Astrocyte of the spinal cord (primary cell): ENCODE measurements around the gene TUFT1.

ENCODE experiments used
- DNase-seq: peaks from one replicate; pipeline ENCODE4 v3.0.0; 2011; ENCODE audit warnings: low read depth, low spot score
- H3K4me3 ChIP-seq: 2 replicates; pipeline ENCODE4 v1.5.1; 2011; ENCODE audit warnings: low read depth, mild to moderate bottlenecking, low read length, moderate library complexity
- CTCF ChIP-seq: IDR thresholded peaks from 2 replicates; pipeline ENCODE4 v1.5.1; 2012; ENCODE audit warnings: low read depth, mild to moderate bottlenecking, low read length, inconsistent platforms
- in situ Hi-C: cut with HindIII; loops from 2 replicates; pipeline ENCODE4 v1.10.0; 2017; ENCODE audit warnings: low sequenced_read_pairs

Gene TUFT1

GRCh38 chr1:151610142-151610541 lies 70.0 kb downstream of the TUFT1 start:
- no peak for DNase-seq
- TF ChIP-seq CTCF, result no peak
- no peak overlapping the region for H3K4me3 ChIP-seq
- in situ Hi-C loops, result no loop called here

- no peak for DNase-seq
- TF ChIP-seq CTCF, result no peak
- in situ Hi-C loops, result no loop called here
- H3K4me3 ChIP-seq, result no peak overlapping the region
These were observed 71.2 kb downstream of the TUFT1 start for GRCh38 chr1:151611288-151611790.

- no peak for TF ChIP-seq CTCF
- peak; percentile 94 for DNase-seq
- H3K4me3 ChIP-seq, result peak within 1 kb of the TSS; percentile 82
These were observed 71.9 kb downstream of the TUFT1 start, which contains the start of gene SNX27 for GRCh38 chr1:151611832-151612500. TSS of gene SNX27 (plus strand) at chr1:151612050. CDS start at chr1:151612202, 152 bp downstream.

GRCh38 chr1:151612501-151613281 lies 72.6 kb downstream of the TUFT1 start:
- no peak for TF ChIP-seq CTCF
- in situ Hi-C loops, result no loop called here
- DNase-seq, result no peak
- peak overlapping the region; percentile 82 for H3K4me3 ChIP-seq

More at GRCh38 chr1:151611832-151612500, 71.9 kb downstream of the TUFT1 start, which contains the start of gene SNX27:
- in situ Hi-C loops, result no loop called here

GRCh38 chr1:151613282-151613780 lies 73.2 kb downstream of the TUFT1 start:
- in situ Hi-C loops, result no loop called here
- no peak for DNase-seq
- peak overlapping the region; percentile 82 for H3K4me3 ChIP-seq
- TF ChIP-seq CTCF, result no peak

GRCh38 chr1:151615711-151616504 lies 75.8 kb downstream of the TUFT1 start:
- no peak overlapping the region for H3K4me3 ChIP-seq
- TF ChIP-seq CTCF, result no peak
- no peak for DNase-seq
- in situ Hi-C loops, result no loop called here
